HepG2 (cell line): ENCODE data around the gene NEMF. TPM values are rescaled to one million over a fixed set of nuclear protein-coding genes. Genes with fewer than 3 reads are reported as not detected.

Experiments
- AGO2 ChIP-seq: fragments of 200-400 bp; formaldehyde crosslinking; optimal IDR thresholded peaks from 2 replicates; pipeline ENCODE3; 2017; ENCODE audit warnings: mild to moderate bottlenecking, low read depth, low read length, moderate library complexity
- ELF3 ChIP-seq: IDR thresholded peaks from 2 replicates; pipeline ENCODE4 v1.6.1; 2016; ENCODE audit warnings: missing genetic modification reagents, missing compliant biosample characterization
- FOXK1 ChIP-seq: sonication (generic); formaldehyde crosslinking; IDR thresholded peaks from 2 replicates; pipeline ENCODE4 v1.4.0; 2020; ENCODE audit warnings: low read depth, missing genetic modification reagents, borderline replicate concordance
- GTF3A ChIP-seq: sonication (generic); formaldehyde crosslinking; conservative IDR thresholded peaks from 2 replicates; pipeline ENCODE4 v1.4.0; 2020; ENCODE audit warnings: mild to moderate bottlenecking, missing genetic modification reagents
- HCFC1 ChIP-seq: fragments of 150-350 bp; IDR thresholded peaks from 2 replicates; pipeline ENCODE4 v1.6.1; 2014; ENCODE audit warnings: low read depth, low read length
- JARID2 ChIP-seq: sonication (generic); formaldehyde crosslinking; IDR thresholded peaks from 2 replicates; pipeline ENCODE4 v1.8.1; 2023; ENCODE audit warnings: missing genetic modification reagents, inconsistent platforms; ENCODE audit not compliant: insufficient replicate concordance
- MIER3 ChIP-seq: IDR thresholded peaks from 2 replicates; pipeline ENCODE4 v1.6.1; 2016; ENCODE audit warnings: missing compliant biosample characterization, borderline replicate concordance
- NFYC ChIP-seq: IDR thresholded peaks from 2 replicates; pipeline ENCODE4 v1.6.1; 2016; ENCODE audit warnings: missing genetic modification reagents, missing compliant biosample characterization
- SYNCRIP ChIP-seq: fragments of 200-400 bp; formaldehyde crosslinking; IDR thresholded peaks from 2 replicates; pipeline ENCODE4 v1.6.1; 2018; ENCODE audit warnings: mild to moderate bottlenecking, low read depth, low read length; ENCODE audit not compliant: insufficient read depth
- TRIM22 ChIP-seq: fragments of 450-650 bp; IDR thresholded peaks from 2 replicates; pipeline ENCODE4 v1.6.1; 2017
- YEATS4 ChIP-seq: sonication (generic); formaldehyde crosslinking; IDR thresholded peaks from 2 replicates; pipeline ENCODE4 v1.4.0; 2020; ENCODE audit warnings: missing genetic modification reagents, borderline replicate concordance
- ZC3H13 ChIP-seq: sonication (generic); formaldehyde crosslinking; IDR thresholded peaks from 2 replicates; pipeline ENCODE4 v1.8.1; 2023; ENCODE audit warnings: mild to moderate bottlenecking, missing genetic modification reagents, moderate library complexity
- ZNF207 ChIP-seq: fragments of 450-650 bp; IDR thresholded peaks from 2 replicates; pipeline ENCODE4 v1.6.1; 2016; ENCODE audit warnings: antibody characterized with exemption, borderline replicate concordance
- polyA plus RNA-seq, 8 experiments: library from polyadenylated mRNA; depleted of rRNA in 3 of 8; stranded (reverse) in 7 of 8; unstranded in 1 of 8; fragments of >200 nt; fragmentation: Illumina TruSeq in 4 of 8; extraction: Trizol in 4 of 8; gene quantifications; 2 replicates each; pipeline versions ENCODE4 v1.2.1 to v1.2.3, GENCODE V29; 2011 to 2016; ENCODE audit warnings: low read depth in 4 of 8, missing spikeins in 1 of 8, mixed read lengths in 1 of 8; ENCODE audit not compliant: insufficient read depth in 1 of 8
- total RNA-seq, 5 experiments: library from RNA; depleted of rRNA; stranded (reverse); fragments of >200 nt; fragmentation: Illumina TruSeq; extraction: Trizol; gene quantifications; 2 replicates each; pipeline ENCODE4 v1.2.3, GENCODE V29; 2016; ENCODE audit warnings: low read depth in 1 of 5
- TF ChIP-seq, protein P1 (sequence below): sonication (generic); formaldehyde crosslinking; IDR thresholded peaks from 2 replicates; pipeline ENCODE4 v1.5.0; 2020; ENCODE audit warnings: mild to moderate bottlenecking, missing genetic modification reagents
- TF ChIP-seq, protein P2 (sequence below): sonication (generic); formaldehyde crosslinking; IDR thresholded peaks from 2 replicates; pipeline ENCODE4 v1.4.0; 2020; ENCODE audit warnings: missing genetic modification reagents, borderline replicate concordance
- TF ChIP-seq, protein P3 (sequence below): sonication (generic); formaldehyde crosslinking; IDR thresholded peaks from 2 replicates; pipeline ENCODE4 v1.4.0; 2020; ENCODE audit warnings: missing genetic modification reagents, borderline replicate concordance
- TF ChIP-seq, protein P4 (sequence below): IDR thresholded peaks from 2 replicates; pipeline ENCODE4 v1.6.1; 2018; ENCODE audit warnings: missing genetic modification reagents

NEMF gene
- total and polyA plus RNA-seq, 2 of the 13 experiments (the other 11 are each of a cell fraction or from before 2014, with no cell fraction given): 21.3 to 57.9 TPM

- TF ChIP-seq MIER3 (no peak), AGO2 (no peak), NFYC (CRISPR knock-in tag) (no peak; the same call in 1 of the 2 replicates), FOXK1 (CRISPR knock-in tag) (peak; percentile 41; the same call in 1 of the 2 replicates), GTF3A (CRISPR knock-in tag) (peak; percentile 68; the same call in 1 of the 2 replicates), SYNCRIP (no peak), ZC3H13 (peak; percentile 66; the same call in 1 of the 2 replicates), ELF3 (CRISPR knock-in tag) (peak; percentile 64), JARID2 (CRISPR knock-in tag) (no peak), HCFC1 (peak; percentile 55), ZNF207 (no peak), TRIM22 (no peak), YEATS4 (CRISPR knock-in tag) (peak; percentile 92)
- TF ChIP-seq, protein P1, sequence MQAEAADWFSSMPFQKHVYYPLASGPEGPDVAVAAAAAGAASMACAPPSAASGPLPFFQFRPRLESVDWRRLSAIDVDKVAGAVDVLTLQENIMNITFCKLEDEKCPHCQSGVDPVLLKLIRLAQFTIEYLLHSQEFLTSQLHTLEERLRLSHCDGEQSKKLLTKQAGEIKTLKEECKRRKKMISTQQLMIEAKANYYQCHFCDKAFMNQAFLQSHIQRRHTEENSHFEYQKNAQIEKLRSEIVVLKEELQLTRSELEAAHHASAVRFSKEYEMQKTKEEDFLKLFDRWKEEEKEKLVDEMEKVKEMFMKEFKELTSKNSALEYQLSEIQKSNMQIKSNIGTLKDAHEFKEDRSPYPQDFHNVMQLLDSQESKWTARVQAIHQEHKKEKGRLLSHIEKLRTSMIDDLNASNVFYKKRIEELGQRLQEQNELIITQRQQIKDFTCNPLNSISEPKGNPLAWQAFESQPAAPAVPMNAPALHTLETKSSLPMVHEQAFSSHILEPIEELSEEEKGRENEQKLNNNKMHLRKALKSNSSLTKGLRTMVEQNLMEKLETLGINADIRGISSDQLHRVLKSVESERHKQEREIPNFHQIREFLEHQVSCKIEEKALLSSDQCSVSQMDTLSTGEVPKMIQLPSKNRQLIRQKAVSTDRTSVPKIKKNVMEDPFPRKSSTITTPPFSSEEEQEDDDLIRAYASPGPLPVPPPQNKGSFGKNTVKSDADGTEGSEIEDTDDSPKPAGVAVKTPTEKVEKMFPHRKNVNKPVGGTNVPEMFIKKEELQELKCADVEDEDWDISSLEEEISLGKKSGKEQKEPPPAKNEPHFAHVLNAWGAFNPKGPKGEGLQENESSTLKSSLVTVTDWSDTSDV (CRISPR knock-in tag): peak; percentile 47; the same call in 1 of the 2 replicates
- TF ChIP-seq, protein P2, sequence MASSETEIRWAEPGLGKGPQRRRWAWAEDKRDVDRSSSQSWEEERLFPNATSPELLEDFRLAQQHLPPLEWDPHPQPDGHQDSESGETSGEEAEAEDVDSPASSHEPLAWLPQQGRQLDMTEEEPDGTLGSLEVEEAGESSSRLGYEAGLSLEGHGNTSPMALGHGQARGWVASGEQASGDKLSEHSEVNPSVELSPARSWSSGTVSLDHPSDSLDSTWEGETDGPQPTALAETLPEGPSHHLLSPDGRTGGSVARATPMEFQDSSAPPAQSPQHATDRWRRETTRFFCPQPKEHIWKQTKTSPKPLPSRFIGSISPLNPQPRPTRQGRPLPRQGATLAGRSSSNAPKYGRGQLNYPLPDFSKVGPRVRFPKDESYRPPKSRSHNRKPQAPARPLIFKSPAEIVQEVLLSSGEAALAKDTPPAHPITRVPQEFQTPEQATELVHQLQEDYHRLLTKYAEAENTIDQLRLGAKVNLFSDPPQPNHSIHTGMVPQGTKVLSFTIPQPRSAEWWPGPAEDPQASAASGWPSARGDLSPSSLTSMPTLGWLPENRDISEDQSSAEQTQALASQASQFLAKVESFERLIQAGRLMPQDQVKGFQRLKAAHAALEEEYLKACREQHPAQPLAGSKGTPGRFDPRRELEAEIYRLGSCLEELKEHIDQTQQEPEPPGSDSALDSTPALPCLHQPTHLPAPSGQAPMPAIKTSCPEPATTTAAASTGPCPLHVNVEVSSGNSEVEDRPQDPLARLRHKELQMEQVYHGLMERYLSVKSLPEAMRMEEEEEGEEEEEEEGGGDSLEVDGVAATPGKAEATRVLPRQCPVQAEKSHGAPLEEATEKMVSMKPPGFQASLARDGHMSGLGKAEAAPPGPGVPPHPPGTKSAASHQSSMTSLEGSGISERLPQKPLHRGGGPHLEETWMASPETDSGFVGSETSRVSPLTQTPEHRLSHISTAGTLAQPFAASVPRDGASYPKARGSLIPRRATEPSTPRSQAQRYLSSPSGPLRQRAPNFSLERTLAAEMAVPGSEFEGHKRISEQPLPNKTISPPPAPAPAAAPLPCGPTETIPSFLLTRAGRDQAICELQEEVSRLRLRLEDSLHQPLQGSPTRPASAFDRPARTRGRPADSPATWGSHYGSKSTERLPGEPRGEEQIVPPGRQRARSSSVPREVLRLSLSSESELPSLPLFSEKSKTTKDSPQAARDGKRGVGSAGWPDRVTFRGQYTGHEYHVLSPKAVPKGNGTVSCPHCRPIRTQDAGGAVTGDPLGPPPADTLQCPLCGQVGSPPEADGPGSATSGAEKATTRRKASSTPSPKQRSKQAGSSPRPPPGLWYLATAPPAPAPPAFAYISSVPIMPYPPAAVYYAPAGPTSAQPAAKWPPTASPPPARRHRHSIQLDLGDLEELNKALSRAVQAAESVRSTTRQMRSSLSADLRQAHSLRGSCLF (CRISPR knock-in tag): no peak; the same call in 1 of the 2 replicates
- TF ChIP-seq, protein P3, sequence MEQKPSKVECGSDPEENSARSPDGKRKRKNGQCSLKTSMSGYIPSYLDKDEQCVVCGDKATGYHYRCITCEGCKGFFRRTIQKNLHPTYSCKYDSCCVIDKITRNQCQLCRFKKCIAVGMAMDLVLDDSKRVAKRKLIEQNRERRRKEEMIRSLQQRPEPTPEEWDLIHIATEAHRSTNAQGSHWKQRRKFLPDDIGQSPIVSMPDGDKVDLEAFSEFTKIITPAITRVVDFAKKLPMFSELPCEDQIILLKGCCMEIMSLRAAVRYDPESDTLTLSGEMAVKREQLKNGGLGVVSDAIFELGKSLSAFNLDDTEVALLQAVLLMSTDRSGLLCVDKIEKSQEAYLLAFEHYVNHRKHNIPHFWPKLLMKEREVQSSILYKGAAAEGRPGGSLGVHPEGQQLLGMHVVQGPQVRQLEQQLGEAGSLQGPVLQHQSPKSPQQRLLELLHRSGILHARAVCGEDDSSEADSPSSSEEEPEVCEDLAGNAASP: peak; percentile 56; the same call in 1 of the 2 replicates
- TF ChIP-seq, protein P4, sequence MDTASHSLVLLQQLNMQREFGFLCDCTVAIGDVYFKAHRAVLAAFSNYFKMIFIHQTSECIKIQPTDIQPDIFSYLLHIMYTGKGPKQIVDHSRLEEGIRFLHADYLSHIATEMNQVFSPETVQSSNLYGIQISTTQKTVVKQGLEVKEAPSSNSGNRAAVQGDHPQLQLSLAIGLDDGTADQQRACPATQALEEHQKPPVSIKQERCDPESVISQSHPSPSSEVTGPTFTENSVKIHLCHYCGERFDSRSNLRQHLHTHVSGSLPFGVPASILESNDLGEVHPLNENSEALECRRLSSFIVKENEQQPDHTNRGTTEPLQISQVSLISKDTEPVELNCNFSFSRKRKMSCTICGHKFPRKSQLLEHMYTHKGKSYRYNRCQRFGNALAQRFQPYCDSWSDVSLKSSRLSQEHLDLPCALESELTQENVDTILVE (CRISPR knock-in tag): no peak
These were observed 40.2 kb upstream of the NEMF start, which contains the start of gene ARF6 (continued) for GRCh38 chr14:49892636-49893308.
